Astrocyte (in vitro differentiated cells and primary cell): Measurements from ENCODE around the gene CFAP161. TPM values are rescaled to one million over a fixed set of nuclear protein-coding genes. Genes with fewer than 3 reads are reported as not detected.

Experiments used
- DNase-seq: peaks from one replicate; pipeline ENCODE4 v3.0.0-alpha.2; 2010; ENCODE audit warnings: low read depth
- FAIRE-seq: peaks from 2 replicates; lab custom pipeline; 2011; peaks lifted over from hg19 to GRCh38; lab: Jason Lieb, UNC
- H2AFZ ChIP-seq: 2 replicates; pipeline ENCODE4 v1.6.0; 2012; ENCODE audit warnings: low read depth, low read length, inconsistent platforms
- H3K27ac ChIP-seq: 2 replicates; pipeline ENCODE4 v1.5.1; 2011; ENCODE audit warnings: low read depth, low read length, inconsistent platforms
- H3K27me3 ChIP-seq: 2 replicates; pipeline ENCODE4 v1.6.0; 2011; ENCODE audit warnings: low read length, inconsistent platforms; ENCODE audit not compliant: insufficient read depth
- H3K36me3 ChIP-seq: 2 replicates; pipeline ENCODE4 v1.5.1; 2011; ENCODE audit warnings: low read length, inconsistent platforms; ENCODE audit not compliant: insufficient read depth
- H3K4me1 ChIP-seq: 2 replicates; pipeline ENCODE4 v1.5.1; 2011; ENCODE audit warnings: low read length, inconsistent platforms; ENCODE audit not compliant: insufficient read depth
- H3K4me2 ChIP-seq: 2 replicates; pipeline ENCODE4 v1.6.0; 2012; ENCODE audit warnings: low read length, inconsistent platforms
- H3K4me3 ChIP-seq: 2 replicates; pipeline ENCODE4 v1.5.1; 2011; ENCODE audit warnings: low read depth, mild to moderate bottlenecking, low read length, inconsistent platforms; ENCODE audit not compliant: insufficient read depth
- H3K79me2 ChIP-seq: 2 replicates; pipeline ENCODE4 v1.6.0; 2012; ENCODE audit warnings: mild to moderate bottlenecking, low read length, inconsistent platforms; ENCODE audit not compliant: insufficient read depth
- H3K9ac ChIP-seq: 2 replicates; pipeline ENCODE4 v1.6.0; 2012; ENCODE audit warnings: mild to moderate bottlenecking, low read length, inconsistent platforms
- H3K9me3 ChIP-seq: 2 replicates; pipeline ENCODE4 v1.5.1; 2012; ENCODE audit warnings: low read depth, mild to moderate bottlenecking, low read length, inconsistent platforms; ENCODE audit not compliant: insufficient read depth
- H4K20me1 ChIP-seq: 2 replicates; pipeline ENCODE4 v1.6.0; 2012; ENCODE audit warnings: low read length, inconsistent platforms; ENCODE audit not compliant: insufficient read depth
- H3K27ac Mint-ChIP-seq: one replicate; pipeline ENCODE4 v1.8.0; 2021; ENCODE audit warnings: mild to moderate bottlenecking, mixed read lengths; ENCODE audit not compliant: unreplicated experiment
- H3K27me3 Mint-ChIP-seq: one replicate; pipeline ENCODE4 v1.8.0; 2021; ENCODE audit warnings: low read depth, mixed read lengths; ENCODE audit not compliant: unreplicated experiment
- H3K36me3 Mint-ChIP-seq: one replicate; pipeline ENCODE4 v1.8.0; 2021; ENCODE audit warnings: low read depth, mixed read lengths; ENCODE audit not compliant: unreplicated experiment
- H3K4me1 Mint-ChIP-seq: one replicate; pipeline ENCODE4 v1.8.0; 2021; ENCODE audit warnings: low read depth, mixed read lengths; ENCODE audit not compliant: unreplicated experiment
- H3K4me3 Mint-ChIP-seq: one replicate; pipeline ENCODE4 v1.8.0; 2021; ENCODE audit warnings: mild to moderate bottlenecking, moderate library complexity, mixed read lengths; ENCODE audit not compliant: unreplicated experiment
- H3K9me3 Mint-ChIP-seq: one replicate; pipeline ENCODE4 v1.8.0; 2021; ENCODE audit warnings: mild to moderate bottlenecking, mixed read lengths; ENCODE audit not compliant: unreplicated experiment
- EZH2 ChIP-seq: IDR thresholded peaks from 2 replicates; pipeline ENCODE4 v1.6.1; 2012; ENCODE audit warnings: mild to moderate bottlenecking, low read length, inconsistent platforms; ENCODE audit not compliant: insufficient read depth
- total RNA-seq: library from RNA; stranded (reverse); gene quantifications from 2 replicates; pipeline ENCODE4 v1.2.1, GENCODE V29; 2021
- TF ChIP-seq, protein P1 (sequence below): IDR thresholded peaks from 2 replicates; pipeline ENCODE4 v1.5.1; 2011; ENCODE audit warnings: low read depth, mild to moderate bottlenecking, inconsistent platforms, low read length, moderate library complexity; ENCODE audit not compliant: insufficient read depth

The CFAP161 gene
- total RNA-seq, 1 donor from 2014 or later, result 0.27 TPM

DNA sequence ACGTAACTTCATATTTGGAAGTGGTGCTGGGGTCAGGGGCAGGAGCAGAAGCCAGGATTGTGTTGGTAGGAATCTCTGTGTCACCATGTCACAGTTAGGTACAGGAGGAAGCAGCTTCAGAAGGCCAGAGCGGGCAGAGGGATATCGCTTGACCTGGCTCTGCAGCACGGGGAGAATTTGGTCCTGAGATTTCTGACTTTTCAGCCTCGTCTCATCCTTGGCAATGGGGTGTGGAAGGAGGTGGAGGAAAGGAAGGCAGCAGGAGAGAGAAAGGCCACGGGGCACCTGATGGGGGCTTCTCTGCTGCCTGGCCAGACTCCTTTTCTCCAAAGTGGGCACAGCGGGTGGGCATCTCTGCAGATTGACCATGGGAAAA, 63.2 kb downstream of the CFAP161 start:
- no peaks in the 10 kb centered on the region for H4K20me1 ChIP-seq
- H3K4me1 ChIP-seq, result no peaks in the 10 kb centered on the region
- DNase-seq, result no peak
- H2AFZ ChIP-seq, result no peak overlapping the region
- no peak overlapping the region for H3K4me3 ChIP-seq
- Mint-ChIP-seq H3K36me3 (no peaks in the 10 kb centered on the region), H3K4me1 (peaks cover 2% of the 10 kb centered on the region), H3K27ac (no peak overlapping the region), H3K9me3 (no peaks in the 10 kb centered on the region), H3K4me3 (no peak overlapping the region), H3K27me3 (peaks cover 30% of the 10 kb centered on the region)
- H3K79me2 ChIP-seq, result no peaks in the 10 kb centered on the region
- no peaks in the 10 kb centered on the region for H3K9me3 ChIP-seq
- no peak overlapping the region for H3K9ac ChIP-seq
- H3K36me3 ChIP-seq, result no peaks in the 10 kb centered on the region
- no peak overlapping the region for H3K4me2 ChIP-seq
- no peak for FAIRE-seq
- no peak overlapping the region for H3K27ac ChIP-seq
- TF ChIP-seq, protein P1, sequence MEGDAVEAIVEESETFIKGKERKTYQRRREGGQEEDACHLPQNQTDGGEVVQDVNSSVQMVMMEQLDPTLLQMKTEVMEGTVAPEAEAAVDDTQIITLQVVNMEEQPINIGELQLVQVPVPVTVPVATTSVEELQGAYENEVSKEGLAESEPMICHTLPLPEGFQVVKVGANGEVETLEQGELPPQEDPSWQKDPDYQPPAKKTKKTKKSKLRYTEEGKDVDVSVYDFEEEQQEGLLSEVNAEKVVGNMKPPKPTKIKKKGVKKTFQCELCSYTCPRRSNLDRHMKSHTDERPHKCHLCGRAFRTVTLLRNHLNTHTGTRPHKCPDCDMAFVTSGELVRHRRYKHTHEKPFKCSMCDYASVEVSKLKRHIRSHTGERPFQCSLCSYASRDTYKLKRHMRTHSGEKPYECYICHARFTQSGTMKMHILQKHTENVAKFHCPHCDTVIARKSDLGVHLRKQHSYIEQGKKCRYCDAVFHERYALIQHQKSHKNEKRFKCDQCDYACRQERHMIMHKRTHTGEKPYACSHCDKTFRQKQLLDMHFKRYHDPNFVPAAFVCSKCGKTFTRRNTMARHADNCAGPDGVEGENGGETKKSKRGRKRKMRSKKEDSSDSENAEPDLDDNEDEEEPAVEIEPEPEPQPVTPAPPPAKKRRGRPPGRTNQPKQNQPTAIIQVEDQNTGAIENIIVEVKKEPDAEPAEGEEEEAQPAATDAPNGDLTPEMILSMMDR, result no peak
- no peak for TF ChIP-seq EZH2
- peaks cover 5% of the 10 kb centered on the region for H3K27me3 ChIP-seq

DNA sequence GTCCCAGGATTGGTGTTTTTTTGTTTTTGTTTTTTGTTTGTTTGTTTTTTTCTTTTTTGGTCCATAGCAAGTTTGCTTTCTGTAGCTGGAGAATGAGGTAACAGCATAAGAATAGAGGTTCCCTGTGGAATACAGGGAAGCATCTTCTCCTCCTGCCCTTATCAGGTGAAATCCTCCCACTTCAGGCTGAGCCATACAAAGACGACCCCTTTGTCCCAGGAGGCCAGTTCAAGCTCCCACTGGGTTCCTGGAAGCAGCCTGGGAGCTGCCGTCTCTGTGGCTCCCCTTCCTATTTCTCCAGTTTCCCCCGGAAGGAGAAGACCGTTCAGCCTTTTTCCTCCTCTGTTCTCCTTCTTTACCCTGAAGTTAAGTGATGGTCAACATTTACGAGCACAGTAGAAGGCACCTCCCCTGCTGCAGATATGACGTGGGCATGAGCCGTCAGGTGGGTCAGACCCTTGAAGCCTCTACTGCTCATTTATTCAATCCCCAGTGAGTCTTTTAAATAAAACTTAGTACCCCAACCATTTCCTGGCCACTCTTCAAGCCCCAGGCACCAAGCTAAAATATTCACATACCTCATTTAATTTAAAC, 63.7 kb downstream of the CFAP161 start:
- Histone ChIP-seq H3K27me3 (peaks cover 5% of the 10 kb centered on the region), H3K79me2 (no peaks in the 10 kb centered on the region), H3K36me3 (no peaks in the 10 kb centered on the region), H4K20me1 (no peaks in the 10 kb centered on the region), H3K9ac (no peak overlapping the region), H3K4me1 (no peaks in the 10 kb centered on the region), H3K27ac (no peak overlapping the region), H3K9me3 (no peaks in the 10 kb centered on the region), H2AFZ (no peak overlapping the region), H3K4me2 (no peak overlapping the region), H3K4me3 (no peak overlapping the region)
- no peaks in the 10 kb centered on the region for H3K9me3 Mint-ChIP-seq
- no peak for FAIRE-seq
- no peaks in the 10 kb centered on the region for H3K36me3 Mint-ChIP-seq
- H3K4me3 Mint-ChIP-seq, result no peak overlapping the region
- DNase-seq, result no peak
- peaks cover 2% of the 10 kb centered on the region for H3K4me1 Mint-ChIP-seq
- no peak overlapping the region for H3K27ac Mint-ChIP-seq
- TF ChIP-seq, protein P1, result no peak
- no peak for TF ChIP-seq EZH2
- peaks cover 28% of the 10 kb centered on the region for H3K27me3 Mint-ChIP-seq

Other genes starting within 250 kb of the CFAP161 start
- 33.1 and 34.8 TPM in 2 replicates for gene MESD, start 144.5 kb upstream of the CFAP161 start, total RNA-seq
- 24.2 and 24.3 TPM in 2 replicates for gene TLNRD1, start 133.3 kb upstream of the CFAP161 start, total RNA-seq
- gene IL16, start 62.6 kb downstream of the CFAP161 start, total RNA-seq, result 0.24 and 0.36 TPM in 2 replicates
- gene STARD5, start 189.9 kb downstream of the CFAP161 start, total RNA-seq, result 5.5 and 5.8 TPM in 2 replicates
- gene TMC3, start 239.9 kb downstream of the CFAP161 start, total RNA-seq, result 0.22 and 0.52 TPM in 2 replicates